ENCODE results near the gene AHSP. TPM values are rescaled to one million over a fixed set of nuclear protein-coding genes. Genes with fewer than 3 reads are reported as not detected.

Gene AHSP
- total RNA-seq, 2 donors from 2014 or later: not detected

GRCh38 chr16:31484491-31485171 is 43.1 kb upstream of the AHSP start:
- Histone ChIP-seq H3K4me1 (ENCODE audit: control insufficient read depth in 1 of 2, low read depth in 2 of 2) (peaks cover 6 to 22% of the 10 kb centered on the region in 2 donors), H3K9me3 (no peaks in the 10 kb centered on the region), H3K4me3 (no peak overlapping the region), H3K27me3 (replicated peaks; ENCODE audit: insufficient read depth) (no peaks in the 10 kb centered on the region), H3K36me3 (no peaks in the 10 kb centered on the region), H3K27ac (no peak overlapping the region)
- TF ChIP-seq CTCF (IDR thresholded peaks at IDR 0.05): no peak
- no peak for ATAC-seq (ENCODE audit: insufficient number of reproducible peaks, low FRiP score, low read depth)
- no peak for DNase-seq (ENCODE audit: low spot score)

DNA sequence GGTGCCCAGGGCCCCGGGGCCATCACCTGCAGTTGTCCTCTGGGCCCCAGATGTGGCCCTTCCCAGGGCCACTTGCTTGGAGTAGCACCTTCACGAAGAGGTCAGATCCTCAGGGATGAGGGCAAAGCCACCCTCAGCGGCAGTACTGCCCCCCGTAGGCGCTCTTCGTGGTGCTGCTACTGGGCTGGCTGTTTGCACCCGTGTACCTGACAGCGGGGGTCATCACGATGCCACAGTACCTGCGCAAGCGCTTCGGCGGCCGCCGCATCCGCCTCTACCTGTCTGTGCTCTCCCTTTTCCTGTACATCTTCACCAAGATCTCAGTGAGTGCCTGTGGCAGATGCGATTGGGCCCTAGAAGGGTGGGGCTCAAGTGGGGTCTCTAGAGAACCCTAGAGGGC is 42.1 kb upstream of the AHSP start:
- Histone ChIP-seq H3K9me3 (no peaks in the 10 kb centered on the region), H3K4me1 (ENCODE audit: control insufficient read depth in 1 of 2, low read depth in 2 of 2) (peaks cover 6 to 20% of the 10 kb centered on the region in 2 donors), H3K27me3 (replicated peaks; ENCODE audit: insufficient read depth) (no peaks in the 10 kb centered on the region), H3K4me3 (no peak overlapping the region), H3K27ac (no peak overlapping the region), H3K36me3 (peaks cover 1% of the 10 kb centered on the region)
- no peak for TF ChIP-seq CTCF (IDR thresholded peaks at IDR 0.05)
- no peak for ATAC-seq (ENCODE audit: insufficient number of reproducible peaks, low FRiP score, low read depth)
- DNase-seq (ENCODE audit: low spot score): no peak

DNA sequence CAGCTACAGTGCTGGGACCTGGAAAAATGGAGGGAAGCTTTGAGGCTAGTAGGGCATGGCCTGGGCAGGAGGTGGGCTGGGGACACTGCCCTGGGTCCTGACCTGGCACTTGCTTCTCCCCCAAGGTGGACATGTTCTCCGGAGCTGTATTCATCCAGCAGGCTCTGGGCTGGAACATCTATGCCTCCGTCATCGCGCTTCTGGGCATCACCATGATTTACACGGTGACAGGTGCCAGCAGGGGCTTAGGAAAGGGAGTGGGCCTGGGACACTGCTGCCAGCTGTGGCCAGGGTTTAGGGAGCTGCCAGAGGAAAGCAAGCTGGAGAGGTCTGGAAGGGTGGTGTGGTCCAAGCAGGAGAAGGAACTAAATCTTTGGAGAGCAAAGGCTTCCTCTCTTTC is 41.7 kb upstream of the AHSP start:
- no peak for DNase-seq (ENCODE audit: low spot score)
- no peak for TF ChIP-seq CTCF (IDR thresholded peaks at IDR 0.05)
- Histone ChIP-seq H3K27me3 (replicated peaks; ENCODE audit: insufficient read depth) (no peaks in the 10 kb centered on the region), H3K9me3 (no peaks in the 10 kb centered on the region), H3K36me3 (peaks cover 4% of the 10 kb centered on the region), H3K4me1 (ENCODE audit: control insufficient read depth in 1 of 2, low read depth in 2 of 2) (peaks cover 6 to 16% of the 10 kb centered on the region in 2 donors), H3K27ac (no peak overlapping the region), H3K4me3 (no peak overlapping the region)
- ATAC-seq (ENCODE audit: insufficient number of reproducible peaks, low FRiP score, low read depth): no peak

DNA sequence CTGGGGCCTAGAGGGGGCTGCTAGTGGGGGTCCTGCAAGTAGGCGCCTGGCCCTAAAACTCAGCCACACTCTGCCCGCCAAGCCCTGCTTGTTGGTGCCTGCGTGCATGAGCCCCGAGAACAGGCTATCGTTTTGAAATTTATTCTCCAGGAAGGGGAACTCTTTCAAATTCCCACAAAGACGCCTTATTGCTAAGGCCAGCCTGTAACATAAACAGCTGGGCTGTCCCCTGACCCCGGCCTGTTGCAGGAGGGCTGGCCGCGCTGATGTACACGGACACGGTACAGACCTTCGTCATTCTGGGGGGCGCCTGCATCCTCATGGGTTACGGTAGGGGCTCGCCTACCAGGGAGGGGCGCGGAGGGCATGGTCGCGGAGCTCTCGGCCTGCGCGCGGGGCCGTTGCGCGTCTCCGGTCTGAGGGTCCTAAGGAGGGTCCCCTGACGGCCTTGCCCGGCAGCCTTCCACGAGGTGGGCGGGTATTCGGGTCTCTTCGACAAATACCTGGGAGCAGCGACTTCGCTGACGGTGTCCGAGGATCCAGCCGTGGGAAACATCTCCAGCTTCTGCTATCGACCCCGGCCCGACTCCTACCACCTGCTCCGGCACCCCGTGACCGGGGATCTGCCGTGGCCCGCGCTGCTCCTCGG is 40.5 kb upstream of the AHSP start:
- Histone ChIP-seq H3K27ac (no peak overlapping the region), H3K27me3 (replicated peaks; ENCODE audit: insufficient read depth) (no peaks in the 10 kb centered on the region), H3K4me1 (ENCODE audit: control insufficient read depth in 1 of 2, low read depth in 2 of 2) (peaks cover 6 to 16% of the 10 kb centered on the region in 2 donors), H3K9me3 (no peaks in the 10 kb centered on the region), H3K4me3 (peak overlapping the region; percentile 74), H3K36me3 (peaks cover 10% of the 10 kb centered on the region)
- no peak for TF ChIP-seq CTCF (IDR thresholded peaks at IDR 0.05)
- ATAC-seq (ENCODE audit: insufficient number of reproducible peaks, low FRiP score, low read depth) (no peak), DNase-seq (ENCODE audit: low spot score) (no peak)

DNA sequence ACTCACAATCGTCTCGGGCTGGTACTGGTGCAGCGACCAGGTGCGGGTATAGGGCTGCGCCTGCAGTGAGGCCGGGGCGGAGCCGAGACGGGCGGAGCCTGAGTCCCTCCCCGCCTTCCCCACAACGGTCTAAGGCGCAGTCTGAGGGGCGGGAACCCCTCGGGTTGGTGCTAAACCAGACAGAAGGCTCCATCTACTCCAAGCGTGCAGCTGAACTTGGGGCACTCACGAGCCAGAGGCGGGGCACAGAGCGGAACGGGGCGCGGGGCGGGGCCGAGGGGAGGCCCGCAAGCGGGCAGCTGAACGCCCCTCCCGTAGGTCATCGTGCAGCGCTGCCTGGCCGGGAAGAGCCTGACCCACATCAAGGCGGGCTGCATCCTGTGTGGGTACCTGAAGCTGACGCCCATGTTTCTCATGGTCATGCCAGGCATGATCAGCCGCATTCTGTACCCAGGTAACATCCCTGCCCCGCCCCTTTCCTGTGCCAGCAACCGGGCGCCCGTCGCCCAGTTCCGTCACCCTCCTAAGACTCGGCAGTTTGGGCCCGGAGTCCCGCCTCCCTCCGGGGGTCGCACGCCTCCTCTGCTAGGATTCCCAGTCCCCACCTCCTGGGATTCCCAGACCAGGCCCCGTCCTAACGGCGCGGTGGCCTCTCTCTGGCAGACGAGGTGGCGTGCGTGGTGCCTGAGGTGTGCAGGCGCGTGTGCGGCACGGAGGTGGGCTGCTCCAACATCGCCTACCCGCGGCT is 39.8 kb upstream of the AHSP start:
- DNase-seq (ENCODE audit: low spot score) (no peak), ATAC-seq (ENCODE audit: insufficient number of reproducible peaks, low FRiP score, low read depth) (no peak)
- peaks cover 6 to 16% of the 10 kb centered on the region in 2 donors for H3K4me1 ChIP-seq (ENCODE audit: control insufficient read depth in 1 of 2, low read depth in 2 of 2)
- no peaks in the 10 kb centered on the region for H3K27me3 ChIP-seq (replicated peaks; ENCODE audit: insufficient read depth)
- no peaks in the 10 kb centered on the region for H3K9me3 ChIP-seq
- no peak overlapping the region for H3K27ac ChIP-seq
- peak overlapping the region; percentile 74 for H3K4me3 ChIP-seq
- no peak for TF ChIP-seq CTCF (IDR thresholded peaks at IDR 0.05)
- H3K36me3 ChIP-seq: peaks cover 16% of the 10 kb centered on the region
